ENCODE data around the gene WNT3. TPM values are rescaled to one million over a fixed set of nuclear protein-coding genes. Genes with fewer than 3 reads are reported as not detected.
A peak's percentile ranks its signal among the peaks of the same experiment; 100 is the strongest.
"Not testable (repeated sequence)": the region's sequence is repeated elsewhere in the genome, so short reads cannot be mapped to it uniquely, and the experiment has no call there.

WNT3 gene
- total RNA-seq, 4 donors from 2014 or later, result 26.7 to 57.9 (median 46.6) TPM

- H3K4me3 ChIP-seq (ENCODE audit: low read depth, poor library complexity, severe bottlenecking), result peak overlapping the region; percentile 28
- 5 to 12% methylated on average over 19 to 30 of the region's 135 CpGs for WGBS, 2 donors
- TF ChIP-seq CTCF (IDR thresholded peaks at IDR 0.05) (no peak), POLR2A (IDR thresholded peaks at IDR 0.05) (no peak)
- intact Hi-C loops (cut with DNase I; ENCODE audit: low total_unique reads), result no loop called here
- DNase-seq (ENCODE audit: low spot score in 2 of 2), result peak in 1 of 2 donors; percentile 87
Measured at GRCh38 chr17:46771561-46772474, 46.7 kb downstream of the WNT3 start.

- DNase-seq (ENCODE audit: low spot score in 2 of 2), result peak in 1 of 2 donors; percentile 86
- intact Hi-C loops (cut with DNase I; ENCODE audit: low total_unique reads), result no loop called here
- TF ChIP-seq POLR2A (IDR thresholded peaks at IDR 0.05), result no peak
- TF ChIP-seq CTCF (IDR thresholded peaks at IDR 0.05), result no peak
- 10 to 19% methylated on average over 21 to 46 of the region's 73 CpGs for WGBS, 2 donors
- peak overlapping the region; percentile 28 for H3K4me3 ChIP-seq (ENCODE audit: low read depth, poor library complexity, severe bottlenecking)
Measured at GRCh38 chr17:46770818-46771560, 47.5 kb downstream of the WNT3 start.

GRCh38 chr17:46770439-46770817 is 48.1 kb downstream of the WNT3 start:
- WGBS, 2 donors, result 70 to 78% methylated on average over 14 of the region's 14 CpGs
- no peak for TF ChIP-seq POLR2A (IDR thresholded peaks at IDR 0.05)
- TF ChIP-seq CTCF (IDR thresholded peaks at IDR 0.05), result no peak
- intact Hi-C loops (cut with DNase I; ENCODE audit: low total_unique reads), result no loop called here
- H3K4me3 ChIP-seq (ENCODE audit: low read depth, poor library complexity, severe bottlenecking), result no peak overlapping the region
- DNase-seq (ENCODE audit: low spot score in 2 of 2), result no peak

GRCh38 chr17:46769531-46770438 is 48.7 kb downstream of the WNT3 start:
- WGBS, 2 donors, result 52 to 66% methylated on average over 48 to 51 of the region's 56 CpGs
- peak in 1 of 2 donors; percentile 85 for DNase-seq (ENCODE audit: low spot score in 2 of 2)
- no peak for TF ChIP-seq CTCF (IDR thresholded peaks at IDR 0.05)
- no peak for TF ChIP-seq POLR2A (IDR thresholded peaks at IDR 0.05)
- intact Hi-C loops (cut with DNase I; ENCODE audit: low total_unique reads), result no loop called here
- H3K4me3 ChIP-seq (ENCODE audit: low read depth, poor library complexity, severe bottlenecking), result no peak overlapping the region

GRCh38 chr17:46768896-46769295 is 49.6 kb downstream of the WNT3 start:
- intact Hi-C loops (cut with DNase I; ENCODE audit: low total_unique reads); DNase-seq (ENCODE audit: low spot score in 2 of 2); H3K4me3 ChIP-seq (ENCODE audit: low read depth, poor library complexity, severe bottlenecking): not testable (repeated sequence)
- 95 to 96% methylated on average over 14 of the region's 14 CpGs for WGBS, 2 donors

All from lower leg skin (tissue), 4 donors.